HG03378 (cell line): ENCODE data around the gene PDE2A.

Experiments
- ATAC-seq: cut with Tn5 transposase; IDR thresholded peaks from one replicate; pipeline ENCODE4 v1.9.1; 2021; ENCODE audit warnings: mild to moderate bottlenecking, moderate library complexity; ENCODE audit not compliant: unreplicated experiment

The PDE2A gene

GRCh38 chr11:72704783-72705265 is 30.6 kb upstream of the PDE2A start:
- ATAC-seq, result no peak

- no peak for ATAC-seq
These were observed 30.0 kb upstream of the PDE2A start for GRCh38 chr11:72704028-72704782.

DNA sequence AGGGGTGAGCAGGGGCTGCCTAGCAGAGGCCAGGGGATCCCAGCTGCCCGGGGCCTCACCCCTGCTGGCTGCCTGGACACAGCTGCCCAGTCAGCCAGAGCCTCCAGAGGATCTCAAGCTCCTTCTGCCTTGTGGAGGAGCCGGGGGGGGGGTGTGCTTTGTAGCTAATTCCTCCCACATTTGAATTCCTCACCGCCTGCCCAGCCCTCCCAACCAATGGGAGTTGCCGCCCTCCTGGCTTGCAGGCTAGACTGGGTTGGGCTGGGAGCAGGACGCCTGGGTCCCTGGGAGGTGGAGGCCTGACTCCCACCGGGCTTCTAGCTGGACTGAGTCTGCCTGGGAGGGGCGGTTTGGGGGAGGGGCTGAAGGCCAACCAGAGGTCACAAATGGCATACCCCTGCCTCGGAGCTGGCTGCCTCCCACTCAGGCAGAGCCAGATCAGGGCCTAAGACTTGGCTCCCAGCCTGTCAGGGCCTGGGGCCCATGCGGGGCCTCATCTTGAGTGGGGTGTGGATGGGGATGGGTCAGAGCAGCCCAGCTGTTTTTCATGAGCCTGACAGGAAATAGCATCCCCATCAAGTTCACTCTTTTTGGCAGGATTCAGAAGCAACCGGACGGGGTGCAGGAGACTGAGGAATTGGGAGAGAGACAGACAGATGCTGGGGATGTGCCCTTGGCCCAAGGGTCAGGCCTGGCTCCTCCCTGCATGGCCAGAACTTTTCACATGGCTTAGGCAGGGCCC is 29.2 kb upstream of the PDE2A start:
- ATAC-seq, result no peak

DNA sequence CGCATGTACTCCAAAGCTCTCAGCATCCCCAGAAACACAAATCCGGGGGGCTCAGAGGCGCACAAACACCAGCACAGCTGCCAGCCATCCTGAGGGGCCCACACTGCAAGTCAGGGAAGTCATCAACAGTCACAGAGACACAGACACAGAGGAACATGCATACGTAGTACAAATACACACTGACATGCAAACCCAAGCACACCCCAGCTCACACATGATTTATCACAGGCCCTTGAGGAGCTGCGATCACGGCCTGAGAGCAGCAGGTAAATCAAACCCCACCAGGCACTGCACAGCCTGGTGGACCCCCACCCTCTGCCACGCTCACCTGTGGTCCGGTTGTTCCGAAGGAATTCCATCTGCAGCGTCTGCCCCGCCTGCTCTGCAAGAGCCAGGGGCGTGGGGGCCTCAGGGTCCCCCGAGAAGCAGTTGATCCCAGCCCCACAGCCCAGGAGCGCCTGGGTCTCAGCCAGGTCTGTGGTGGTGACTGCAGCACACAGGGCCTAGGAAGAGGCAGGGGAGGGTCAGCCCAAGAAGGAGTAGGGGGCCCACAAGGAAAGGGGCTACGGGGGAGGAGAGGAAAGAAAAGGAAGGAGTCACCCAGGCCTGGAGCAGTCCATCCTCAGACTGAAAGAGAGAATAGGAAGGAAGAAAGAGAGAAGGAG is 28.5 kb upstream of the PDE2A start:
- no peak for ATAC-seq

DNA sequence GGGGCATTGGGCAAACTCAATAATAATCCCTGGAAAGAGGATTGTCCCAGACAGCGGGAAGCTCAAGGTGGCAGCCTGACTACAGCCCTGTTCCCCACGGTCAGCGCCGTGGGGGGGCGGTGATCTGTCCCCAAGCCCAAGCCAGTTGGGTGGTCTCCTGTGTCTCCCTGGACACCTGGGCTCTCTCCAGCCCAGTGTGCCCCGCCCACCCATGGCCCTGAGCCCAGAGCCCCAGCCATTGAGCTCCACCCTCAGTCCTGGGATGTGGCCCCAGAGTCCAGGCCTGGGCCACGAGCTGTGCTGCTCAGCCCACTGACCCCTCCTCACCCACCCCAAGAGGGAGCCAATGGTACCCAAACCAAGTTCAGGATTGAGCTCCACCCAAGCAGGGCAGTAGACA is 27.9 kb upstream of the PDE2A start:
- no peak for ATAC-seq

DNA sequence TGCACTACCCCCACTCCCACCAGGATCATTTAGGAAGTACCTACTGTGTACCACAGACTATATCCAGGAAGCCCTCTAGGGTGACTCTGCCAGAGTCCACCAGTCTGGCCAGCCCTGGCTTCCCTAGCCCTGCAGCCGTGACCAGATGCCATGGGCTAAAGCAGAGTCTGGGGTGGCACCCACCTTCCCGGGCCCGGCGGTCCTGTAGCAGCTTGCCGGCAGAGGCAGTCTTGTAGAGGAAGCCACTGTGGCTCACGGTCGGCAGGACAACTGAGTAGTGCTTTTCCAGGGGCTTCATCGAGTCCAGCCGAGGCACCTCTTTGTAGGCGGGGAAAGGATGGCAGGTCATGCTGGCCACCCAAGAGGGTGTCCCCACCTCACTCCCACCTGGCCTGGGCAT is 27.2 kb upstream of the PDE2A start:
- no peak for ATAC-seq

DNA sequence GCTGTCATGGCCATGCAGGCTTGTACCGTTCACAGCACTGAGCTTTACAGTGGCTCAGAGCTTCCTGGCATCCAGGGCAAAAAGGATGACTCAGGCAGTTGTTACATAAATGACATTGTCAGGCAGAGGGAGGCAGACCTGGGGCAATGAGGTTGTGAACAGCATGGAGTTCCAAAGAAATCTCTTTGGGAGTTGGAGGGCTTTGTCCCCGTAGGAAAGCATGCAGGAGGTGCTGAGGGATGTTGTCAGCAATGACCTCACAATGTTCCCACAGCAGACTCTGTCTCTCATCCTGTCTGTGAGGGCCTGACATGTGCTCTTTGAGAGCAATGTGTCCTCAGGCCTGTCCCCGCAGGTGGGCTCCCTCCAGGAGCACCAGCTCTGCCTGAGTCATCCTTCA is 25.9 kb upstream of the PDE2A start:
- no peak for ATAC-seq

DNA sequence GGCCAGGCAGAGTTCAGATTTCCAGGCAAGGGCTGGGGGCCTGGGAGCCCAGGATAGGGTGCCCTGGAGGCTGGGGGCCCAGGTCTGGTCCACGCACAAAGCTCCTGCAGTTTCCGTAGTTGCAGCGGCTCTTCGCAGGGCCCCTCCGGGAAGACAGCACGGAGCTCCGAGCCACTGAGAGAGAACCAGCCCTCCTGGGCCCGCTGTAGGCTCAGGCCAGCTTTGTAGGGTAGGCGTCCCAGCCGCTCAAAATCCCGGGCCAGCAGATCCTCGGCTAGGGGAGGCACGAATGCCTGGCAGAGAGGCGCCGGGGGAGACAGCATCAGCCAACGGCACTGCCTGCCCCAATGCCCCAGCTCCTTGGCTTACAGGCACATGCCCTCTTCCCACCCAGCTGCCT is 23.6 kb upstream of the PDE2A start:
- no peak for ATAC-seq

DNA sequence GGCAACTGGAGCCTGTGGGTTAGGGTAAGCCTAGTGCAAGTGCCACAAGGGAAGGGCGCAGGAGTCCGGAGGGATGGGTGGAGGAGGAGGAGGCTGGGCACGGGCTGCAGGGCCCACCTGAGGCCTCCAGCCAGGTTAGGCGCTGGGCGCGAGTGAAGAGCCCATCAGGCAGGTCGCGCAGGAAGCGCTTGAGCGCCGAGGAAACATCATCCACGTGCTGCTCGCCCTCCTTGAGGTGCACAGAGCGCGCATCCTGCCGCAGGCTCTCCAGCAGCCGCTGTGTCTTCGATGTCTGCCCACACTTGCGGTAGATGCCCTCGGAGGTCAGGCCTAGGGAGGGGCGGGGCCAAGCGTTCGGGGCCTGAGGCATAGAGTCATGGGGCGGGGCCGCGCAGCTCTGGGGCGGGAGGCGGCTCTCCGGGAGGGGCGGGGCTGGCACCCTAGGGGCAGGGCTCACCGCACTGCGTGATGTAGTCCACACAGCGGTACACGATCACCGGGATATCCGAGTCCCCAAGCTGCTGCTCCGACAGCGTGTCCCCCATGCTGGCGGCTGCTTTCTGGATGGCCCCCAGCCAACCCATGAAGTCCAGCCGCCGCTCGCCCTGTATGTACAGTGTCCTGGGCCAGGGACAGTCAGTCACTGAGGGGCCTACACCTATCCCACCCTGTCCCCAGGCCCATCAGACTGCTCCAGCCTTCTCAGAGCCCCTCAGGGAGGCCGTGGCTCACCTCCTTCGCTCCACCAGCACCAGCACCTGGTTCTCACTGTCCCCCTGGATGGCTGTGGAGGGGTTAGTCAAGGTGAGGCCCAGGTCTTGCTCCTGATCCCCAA is 22.9 kb upstream of the PDE2A start:
- ATAC-seq, result no peak

DNA sequence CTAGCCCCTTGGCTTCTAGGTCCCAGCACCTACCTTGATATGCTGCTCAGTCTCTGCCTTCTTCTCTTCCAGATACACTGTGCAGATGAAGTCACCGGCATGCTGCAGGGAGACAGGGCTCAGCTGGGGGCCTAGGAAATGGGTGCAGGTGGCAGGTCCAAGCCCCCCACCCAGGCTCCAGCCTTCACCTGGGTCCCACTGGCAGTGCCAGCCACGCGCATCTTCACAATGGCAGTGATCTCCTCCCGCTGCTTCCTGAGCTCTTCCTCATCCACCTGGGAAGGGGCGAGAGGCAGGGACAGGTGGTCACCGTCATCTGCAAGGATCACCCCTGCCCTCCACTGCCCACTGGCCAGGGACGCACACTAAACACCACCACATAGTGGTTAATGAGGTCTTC is 21.1 kb upstream of the PDE2A start:
- ATAC-seq, result no peak

GRCh38 chr11:72693271-72693968 is 19.2 kb upstream of the PDE2A start:
- no peak for ATAC-seq

DNA sequence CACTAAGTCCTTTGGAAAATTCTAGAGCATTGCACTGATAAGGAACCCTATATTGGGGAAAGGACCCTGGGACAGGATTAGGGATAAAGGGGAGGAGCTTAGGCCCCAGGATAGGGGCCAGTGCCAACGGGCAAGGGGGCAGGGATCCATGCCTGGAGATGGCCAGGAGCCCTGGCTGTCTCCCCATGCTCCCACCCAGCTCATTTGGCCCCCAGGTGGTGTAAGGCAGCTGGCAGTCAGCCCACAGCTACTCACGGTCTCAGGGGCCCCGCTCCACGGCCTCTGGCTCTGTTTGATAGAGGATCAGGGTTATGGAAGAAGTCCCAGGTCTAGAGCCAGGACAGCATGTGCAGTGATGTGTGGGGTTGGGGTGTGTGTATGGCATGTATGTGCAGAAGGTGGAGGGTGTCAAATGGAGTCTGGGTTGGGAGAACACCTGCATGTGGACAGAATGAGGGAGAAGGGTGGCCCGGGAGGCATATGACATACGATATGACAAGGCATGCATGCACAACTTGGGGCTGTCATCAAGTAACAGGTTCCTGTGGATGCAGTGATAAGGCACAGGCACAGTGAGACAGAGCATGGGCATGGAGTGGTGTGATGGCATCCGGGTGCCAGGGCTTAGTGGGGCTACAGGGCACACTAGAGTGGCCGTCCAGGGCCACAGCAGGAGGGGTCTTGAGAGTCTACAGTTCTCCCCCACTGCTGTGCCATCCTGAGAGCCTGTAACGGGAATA is 18.4 kb upstream of the PDE2A start:
- ATAC-seq, result no peak

DNA sequence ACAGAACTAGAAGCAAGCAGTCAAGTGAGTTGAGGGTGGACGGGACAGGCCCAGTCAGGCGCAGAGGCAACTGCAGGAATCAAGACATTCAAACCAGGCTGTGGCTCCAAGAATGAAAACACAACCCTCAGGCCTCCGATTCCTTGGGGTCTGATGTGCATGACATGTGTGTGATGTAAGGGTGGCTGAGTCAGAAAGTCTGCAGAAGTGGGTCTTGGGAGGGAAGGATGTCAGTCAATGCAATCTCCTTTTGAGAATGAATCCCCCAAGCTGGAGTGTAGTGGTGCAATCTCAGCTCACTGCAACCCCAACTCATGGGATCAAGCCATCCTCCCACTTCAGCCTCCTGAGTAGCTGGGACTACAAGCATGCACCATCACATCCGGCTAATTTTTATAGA is 15.9 kb upstream of the PDE2A start:
- ATAC-seq, result no peak

GRCh38 chr11:72688929-72689328 is 14.7 kb upstream of the PDE2A start:
- no peak for ATAC-seq

- no peak for ATAC-seq
These were observed 14.3 kb upstream of the PDE2A start for GRCh38 chr11:72688486-72688885.

GRCh38 chr11:72687326-72687725 is 13.1 kb upstream of the PDE2A start:
- ATAC-seq, result no peak

GRCh38 chr11:72686639-72687220 is 12.5 kb upstream of the PDE2A start:
- ATAC-seq, result no peak

- no peak for ATAC-seq
These were observed 11.6 kb upstream of the PDE2A start for GRCh38 chr11:72685560-72686480.
